PC-9 (cell line): Measurements from ENCODE around the gene ROBO2. TPM values are rescaled to one million over a fixed set of nuclear protein-coding genes. Genes with fewer than 3 reads are reported as not detected.

Source experiments
- BruUV-seq: library from RNA; stranded (reverse); fragments of 400-500 nt; replicated peaks from 2 replicates; lab custom pipeline; 2021; lab: Mats Ljungman, UMichigan
- CTCF ChIA-PET: fragments of 300-600 bp; sonication (Branson Sonifier 250); formaldehyde crosslinking; loops from one replicate; lab custom pipeline; 2022; ENCODE audit warnings: antibody characterized with exemption; lab: Charles Lee
- POLR2A ChIA-PET: fragments of 300-600 bp; sonication (Branson Sonifier 250); formaldehyde crosslinking; loops from one replicate; lab custom pipeline; 2022; ENCODE audit warnings: antibody characterized with exemption; ENCODE audit not compliant: unreplicated experiment; lab: Charles Lee
- DNase-seq, 2 experiments: peaks; one replicate each; pipeline versions ENCODE4 v3.0.0 to v3.0.0-alpha.2; 2015 to 2022; ENCODE audit warnings: mixed read lengths in 1 of 2
- H2AFZ ChIP-seq: fragments of 200-600 bp; sonication (generic); 2 replicates; pipeline ENCODE4 v1.8.1; 2017; ENCODE audit warnings: antibody characterized with exemption
- H3F3A ChIP-seq: fragments of 200-600 bp; sonication (generic); 2 replicates; pipeline ENCODE4 v1.8.1; 2017; ENCODE audit warnings: antibody characterized with exemption, mild to moderate bottlenecking, low read depth; ENCODE audit not compliant: insufficient read depth
- H3K27ac ChIP-seq: fragments of 200-600 bp; sonication (generic); 2 replicates; pipeline ENCODE4 v1.6.1; 2016; ENCODE audit warnings: mixed run types
- H3K27me3 ChIP-seq: fragments of 200-600 bp; sonication (generic); 2 replicates; pipeline ENCODE4 v1.6.1; 2016; ENCODE audit warnings: low read depth, mixed run types; ENCODE audit not compliant: insufficient read depth
- H3K36me3 ChIP-seq: fragments of 200-600 bp; sonication (generic); 2 replicates; pipeline ENCODE4 v1.6.1; 2016; ENCODE audit warnings: low read depth, mixed run types
- H3K4me1 ChIP-seq: fragments of 200-600 bp; sonication (generic); replicated peaks from 2 replicates; pipeline ENCODE4 v1.6.1; 2016; ENCODE audit warnings: mixed run types; ENCODE audit not compliant: insufficient read depth
- H3K4me2 ChIP-seq: fragments of 200-600 bp; sonication (generic); 2 replicates; pipeline ENCODE4 v1.6.1; 2017; ENCODE audit warnings: mixed run types
- H3K4me3 ChIP-seq: fragments of 200-600 bp; sonication (generic); 2 replicates; pipeline ENCODE4 v1.6.1; 2016; ENCODE audit warnings: mixed run types
- H3K79me2 ChIP-seq: fragments of 200-600 bp; sonication (generic); 2 replicates; pipeline ENCODE4 v1.6.1; 2017; ENCODE audit warnings: low read depth, mixed run types
- H3K9me2 ChIP-seq: fragments of 200-600 bp; sonication (generic); 2 replicates; pipeline ENCODE4 v1.8.1; 2017; ENCODE audit warnings: mild to moderate bottlenecking; ENCODE audit not compliant: insufficient read depth
- H3K9me3 ChIP-seq: fragments of 200-600 bp; sonication (generic); 2 replicates; pipeline ENCODE4 v1.8.1; 2016; ENCODE audit warnings: low read depth; ENCODE audit not compliant: insufficient read depth
- H4K20me1 ChIP-seq: fragments of 200-600 bp; sonication (generic); 2 replicates; pipeline ENCODE4 v1.8.1; 2017; ENCODE audit not compliant: insufficient read depth
- CTCF ChIP-seq: fragments of 200-600 bp; sonication (generic); conservative IDR thresholded peaks from 2 replicates; pipeline ENCODE4 v1.6.1; 2017; ENCODE audit warnings: mixed run types, antibody characterized with exemption, mild to moderate bottlenecking, moderate library complexity
- EZH2 ChIP-seq: fragments of 200-600 bp; sonication (generic); IDR thresholded peaks from 2 replicates; pipeline ENCODE4 v1.8.0; 2017; ENCODE audit warnings: antibody characterized with exemption, low read depth
- intact Hi-C: fragments of 100-400 bp; cut with micrococcal nuclease; formaldehyde crosslinking; loops from one replicate; pipeline ENCODE4 v1.10.0; 2022; ENCODE audit not compliant: unreplicated experiment
- total RNA-seq: library from RNA; stranded (reverse); gene quantifications from 2 replicates; pipeline ENCODE4 v1.2.3, GENCODE V29; 2021

Gene ROBO2
- total RNA-seq, 1 experiment from 2014 or later: 0.39 TPM

- H3K4me3 ChIP-seq: no peak overlapping the region
- H3K27me3 ChIP-seq: no peaks in the 10 kb centered on the region
- DNase-seq: no peak
- H2AFZ ChIP-seq: no peak overlapping the region
- H3K36me3 ChIP-seq: no peaks in the 10 kb centered on the region
- no TSS peak for BruUV-seq
- H3K27ac ChIP-seq: no peak overlapping the region
- no peaks in the 10 kb centered on the region for H3K9me2 ChIP-seq
- no peak overlapping the region for H3K4me2 ChIP-seq
- H3F3A ChIP-seq: no peaks in the 10 kb centered on the region
- POLR2A ChIA-PET: interaction anchor here (0.6 kb wide), 1 partner anchor 106 kb away, joined by 4 read pairs; no protein-coding TSS in a partner anchor
- CTCF ChIA-PET: no interaction called here
- no peaks in the 10 kb centered on the region for H3K4me1 ChIP-seq
- no peaks in the 10 kb centered on the region for H3K9me3 ChIP-seq
- intact Hi-C loops: no loop called here
- no peaks in the 10 kb centered on the region for H3K79me2 ChIP-seq
- H4K20me1 ChIP-seq: no peaks in the 10 kb centered on the region
- TF ChIP-seq EZH2 (no peak), CTCF (no peak)
These were observed 417.0 kb downstream of the ROBO2 start for GRCh38 chr3:77456906-77457305.

DNA sequence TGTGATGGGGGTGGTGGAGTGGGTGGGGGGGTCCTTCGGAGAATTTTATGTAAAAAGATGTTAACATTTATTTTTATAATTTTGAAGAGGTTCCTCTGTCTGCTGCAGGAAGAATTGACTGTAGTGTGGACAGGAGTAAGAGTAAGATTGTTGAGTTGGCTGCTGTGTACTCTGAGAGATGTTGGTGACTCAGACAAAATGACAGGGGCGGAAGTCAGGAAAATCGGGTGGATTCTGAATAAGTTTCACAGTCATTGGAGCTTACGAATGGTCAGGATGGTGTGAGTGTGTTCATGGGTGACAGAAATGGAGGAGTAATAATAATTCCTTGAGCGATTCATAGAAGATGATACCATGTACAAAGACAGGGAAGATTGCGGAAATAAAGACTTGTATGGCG is 420.0 kb downstream of the ROBO2 start:
- H3K4me1 ChIP-seq: no peaks in the 10 kb centered on the region
- CTCF ChIA-PET: no interaction called here
- no peaks in the 10 kb centered on the region for H3K9me3 ChIP-seq
- intact Hi-C loops: no loop called here
- H3K4me2 ChIP-seq: no peak overlapping the region
- DNase-seq: no peak
- H3K4me3 ChIP-seq: no peak overlapping the region
- no peak overlapping the region for H3K27ac ChIP-seq
- no TSS peak for BruUV-seq
- H3K79me2 ChIP-seq: no peaks in the 10 kb centered on the region
- POLR2A ChIA-PET: no interaction called here
- no peaks in the 10 kb centered on the region for H3K36me3 ChIP-seq
- H3K27me3 ChIP-seq: no peaks in the 10 kb centered on the region
- no peaks in the 10 kb centered on the region for H3K9me2 ChIP-seq
- no peak for TF ChIP-seq EZH2
- no peak for TF ChIP-seq CTCF
- H2AFZ ChIP-seq: no peak overlapping the region
- no peaks in the 10 kb centered on the region for H4K20me1 ChIP-seq
- no peaks in the 10 kb centered on the region for H3F3A ChIP-seq

GRCh38 chr3:77460326-77460725 is 420.4 kb downstream of the ROBO2 start:
- CTCF ChIA-PET: no interaction called here

More at GRCh38 chr3:77460326-77460725, 420.4 kb downstream of the ROBO2 start:
- Histone ChIP-seq H3K79me2 (no peaks in the 10 kb centered on the region), H3K36me3 (no peaks in the 10 kb centered on the region), H4K20me1 (no peaks in the 10 kb centered on the region), H3K27me3 (no peaks in the 10 kb centered on the region), H3F3A (no peaks in the 10 kb centered on the region), H3K9me3 (no peaks in the 10 kb centered on the region), H3K4me3 (no peak overlapping the region), H3K4me2 (no peak overlapping the region), H3K9me2 (no peaks in the 10 kb centered on the region), H3K27ac (no peak overlapping the region), H3K4me1 (no peaks in the 10 kb centered on the region), H2AFZ (no peak overlapping the region)
- no TSS peak for BruUV-seq
- intact Hi-C loops: no loop called here
- no peak for TF ChIP-seq CTCF
- TF ChIP-seq EZH2: no peak
- no peak for DNase-seq
- POLR2A ChIA-PET: no interaction called here
